Adipocyte (in vitro differentiated cells): ENCODE data around the gene CXXC4.

Experiments
- DNase-seq: peaks from one replicate; pipeline ENCODE4 v3.0.0-alpha.2; 2015; ENCODE audit warnings: low read depth
- H3K27me3 ChIP-seq: replicated peaks from 2 replicates; pipeline ENCODE4 v1.7.0; 2013; ENCODE audit warnings: mild to moderate bottlenecking, low read length, moderate library complexity; ENCODE audit not compliant: control insufficient read depth, insufficient read depth
- H3K36me3 ChIP-seq: 2 replicates; pipeline ENCODE4 v1.7.0; 2013; ENCODE audit warnings: low read length, mild to moderate bottlenecking, moderate library complexity; ENCODE audit not compliant: control insufficient read depth, insufficient read depth, severe bottlenecking
- H3K4me1 ChIP-seq: 2 replicates; pipeline ENCODE4 v1.7.0; 2013; ENCODE audit warnings: mild to moderate bottlenecking, low read length, moderate library complexity; ENCODE audit not compliant: control insufficient read depth, insufficient read depth
- H3K4me3 ChIP-seq: 2 replicates; pipeline ENCODE4 v1.7.0; 2013; ENCODE audit warnings: mild to moderate bottlenecking, low read length, moderate library complexity
- H3K9ac ChIP-seq: 2 replicates; pipeline ENCODE4 v1.7.0; 2013; ENCODE audit warnings: mild to moderate bottlenecking, low read length, moderate library complexity
- H3K9me3 ChIP-seq: 2 replicates; pipeline ENCODE4 v1.7.0; 2013; ENCODE audit warnings: mild to moderate bottlenecking, low read length, moderate library complexity; ENCODE audit not compliant: control insufficient read depth

CXXC4 gene

GRCh38 chr4:104502471-104502870 lies 7.8 kb upstream of the CXXC4 start:
- Histone ChIP-seq H3K4me3 (no peak overlapping the region), H3K36me3 (no peaks in the 10 kb centered on the region)
- no peak for DNase-seq

GRCh38 chr4:104501290-104501689 lies 6.6 kb upstream of the CXXC4 start:
- Histone ChIP-seq H3K9me3 (no peaks in the 10 kb centered on the region), H3K9ac (no peak overlapping the region), H3K36me3 (no peaks in the 10 kb centered on the region), H3K27me3 (no peaks in the 10 kb centered on the region), H3K4me3 (no peak overlapping the region), H3K4me1 (no peaks in the 10 kb centered on the region)
- DNase-seq: no peak

More at GRCh38 chr4:104502471-104502870, 7.8 kb upstream of the CXXC4 start:
- no peaks in the 10 kb centered on the region for H3K27me3 ChIP-seq
- no peak overlapping the region for H3K9ac ChIP-seq
- H3K4me1 ChIP-seq: no peaks in the 10 kb centered on the region
- no peaks in the 10 kb centered on the region for H3K9me3 ChIP-seq

GRCh38 chr4:104500442-104500841 lies 5.7 kb upstream of the CXXC4 start:
- DNase-seq: no peak
- Histone ChIP-seq H3K27me3 (peaks cover 8% of the 10 kb centered on the region), H3K4me3 (no peak overlapping the region), H3K36me3 (no peaks in the 10 kb centered on the region), H3K9ac (no peak overlapping the region), H3K9me3 (no peaks in the 10 kb centered on the region), H3K4me1 (peaks cover 2% of the 10 kb centered on the region)

GRCh38 chr4:104494185-104494584 lies 509 bp downstream of the CXXC4 start:
- no peaks in the 10 kb centered on the region for H3K36me3 ChIP-seq
- H3K4me3 ChIP-seq: peak overlapping the region; percentile 84
- no peaks in the 10 kb centered on the region for H3K9me3 ChIP-seq
- peaks cover 8% of the 10 kb centered on the region for H3K4me1 ChIP-seq
- no peak overlapping the region for H3K9ac ChIP-seq
- peaks cover 32% of the 10 kb centered on the region for H3K27me3 ChIP-seq
- no peak for DNase-seq

- H3K9me3 ChIP-seq: no peaks in the 10 kb centered on the region
- H3K36me3 ChIP-seq: no peaks in the 10 kb centered on the region
- no peak overlapping the region for H3K9ac ChIP-seq
- DNase-seq: no peak
- H3K4me1 ChIP-seq: peaks cover 8% of the 10 kb centered on the region
- H3K27me3 ChIP-seq: peaks cover 32% of the 10 kb centered on the region
- H3K4me3 ChIP-seq: no peak overlapping the region
Observed at GRCh38 chr4:104493081-104493831, 1.4 kb downstream of the CXXC4 start.

- Histone ChIP-seq H3K27me3 (peaks cover 32% of the 10 kb centered on the region), H3K36me3 (no peaks in the 10 kb centered on the region), H3K9me3 (no peaks in the 10 kb centered on the region), H3K4me1 (peaks cover 8% of the 10 kb centered on the region), H3K9ac (no peak overlapping the region), H3K4me3 (no peak overlapping the region)
- DNase-seq: peak; percentile 2
Observed at GRCh38 chr4:104492183-104492771, 2.4 kb downstream of the CXXC4 start.

GRCh38 chr4:104491481-104492182 lies 3.1 kb downstream of the CXXC4 start:
- Histone ChIP-seq H3K4me3 (peak overlapping the region; percentile 77), H3K4me1 (peaks cover 8% of the 10 kb centered on the region), H3K9me3 (no peaks in the 10 kb centered on the region), H3K36me3 (no peaks in the 10 kb centered on the region), H3K9ac (no peak overlapping the region), H3K27me3 (peaks cover 32% of the 10 kb centered on the region)
- DNase-seq: peak; percentile 38

- no peak overlapping the region for H3K9ac ChIP-seq
- H3K9me3 ChIP-seq: no peaks in the 10 kb centered on the region
- no peaks in the 10 kb centered on the region for H3K36me3 ChIP-seq
- H3K4me3 ChIP-seq: peak overlapping the region; percentile 81
- H3K4me1 ChIP-seq: peaks cover 8% of the 10 kb centered on the region
- DNase-seq: peak; percentile 47
- H3K27me3 ChIP-seq: peaks cover 29% of the 10 kb centered on the region
Observed at GRCh38 chr4:104490770-104491480, 3.8 kb downstream of the CXXC4 start.

GRCh38 chr4:104490096-104490769 lies 4.5 kb downstream of the CXXC4 start:
- H3K27me3 ChIP-seq: peaks cover 23% of the 10 kb centered on the region
- H3K9ac ChIP-seq: no peak overlapping the region
- peaks cover 4% of the 10 kb centered on the region for H3K4me1 ChIP-seq
- DNase-seq: no peak
- no peaks in the 10 kb centered on the region for H3K9me3 ChIP-seq
- H3K36me3 ChIP-seq: no peaks in the 10 kb centered on the region
- peak overlapping the region; percentile 81 for H3K4me3 ChIP-seq

GRCh38 chr4:104489731-104490095 lies 5.0 kb downstream of the CXXC4 start:
- Histone ChIP-seq H3K9ac (no peak overlapping the region), H3K4me3 (no peak overlapping the region), H3K27me3 (peaks cover 23% of the 10 kb centered on the region), H3K36me3 (no peaks in the 10 kb centered on the region), H3K9me3 (no peaks in the 10 kb centered on the region), H3K4me1 (peaks cover 2% of the 10 kb centered on the region)
- no peak for DNase-seq
